Neural progenitor cell (in vitro differentiated cells): ENCODE data around the gene GNB1. TPM values are rescaled to one million over a fixed set of nuclear protein-coding genes. Genes with fewer than 3 reads are reported as not detected.

Experiments
- DNase-seq: peaks from one replicate; pipeline ENCODE4 v3.0.0-alpha.2; 2016; ENCODE audit warnings: low spot score
- H2AFZ ChIP-seq: fragments of 200-600 bp; sonication (generic); replicated peaks from 2 replicates; pipeline ENCODE4 v1.6.1; 2016; ENCODE audit warnings: antibody characterized with exemption
- H3F3A ChIP-seq: fragments of 200-600 bp; sonication (generic); 2 replicates; pipeline ENCODE4 v1.6.1; 2016; ENCODE audit warnings: antibody characterized with exemption, low read depth
- H3K27ac ChIP-seq: fragments of 200-600 bp; sonication (generic); 2 replicates; pipeline ENCODE4 v1.5.1; 2016; ENCODE audit warnings: mild to moderate bottlenecking
- H3K27me3 ChIP-seq: fragments of 200-600 bp; sonication (generic); 2 replicates; pipeline ENCODE4 v1.6.1; 2016; ENCODE audit warnings: mild to moderate bottlenecking, moderate library complexity
- H3K36me3 ChIP-seq: fragments of 200-600 bp; sonication (generic); 2 replicates; pipeline ENCODE4 v1.5.1; 2016
- H3K4me1 ChIP-seq: fragments of 200-600 bp; sonication (generic); 2 replicates; pipeline ENCODE4 v1.6.1; 2016; ENCODE audit warnings: mixed run types
- H3K4me2 ChIP-seq: fragments of 200-600 bp; sonication (generic); 2 replicates; pipeline ENCODE4 v1.6.1; 2016
- H3K4me3 ChIP-seq: fragments of 200-600 bp; sonication (generic); 2 replicates; pipeline ENCODE4 v1.5.1; 2016
- H3K79me2 ChIP-seq: fragments of 200-600 bp; sonication (generic); 2 replicates; pipeline ENCODE4 v1.6.1; 2016; ENCODE audit warnings: low read depth
- H3K9ac ChIP-seq: fragments of 200-600 bp; sonication (generic); 2 replicates; pipeline ENCODE4 v1.6.1; 2016
- H3K9me3 ChIP-seq: fragments of 200-600 bp; sonication (generic); 2 replicates; pipeline ENCODE4 v1.5.1; 2016; ENCODE audit warnings: low read depth
- H4K20me1 ChIP-seq: fragments of 200-600 bp; sonication (generic); 2 replicates; pipeline ENCODE4 v1.6.1; 2016; ENCODE audit warnings: low read depth
- H3K27ac Mint-ChIP-seq: 3 replicates; pipeline ENCODE4 v1.8.0; 2021; ENCODE audit warnings: mixed read lengths
- H3K27me3 Mint-ChIP-seq: 2 replicates; pipeline ENCODE4 v1.8.0; 2022; ENCODE audit warnings: low read depth, mild to moderate bottlenecking, inconsistent platforms, moderate library complexity, mixed read lengths; ENCODE audit not compliant: insufficient read depth
- H3K36me3 Mint-ChIP-seq: 3 replicates; pipeline ENCODE4 v1.8.0; 2021; ENCODE audit warnings: mixed read lengths
- H3K4me1 Mint-ChIP-seq: 3 replicates; pipeline ENCODE4 v1.8.0; 2021; ENCODE audit warnings: mixed read lengths
- H3K4me3 Mint-ChIP-seq: 3 replicates; pipeline ENCODE4 v1.8.0; 2021; ENCODE audit warnings: mild to moderate bottlenecking, moderate library complexity, mixed read lengths
- H3K9me3 Mint-ChIP-seq: 3 replicates; pipeline ENCODE4 v1.8.0; 2020; ENCODE audit warnings: mixed read lengths
- CTCF ChIP-seq: fragments of 200-600 bp; sonication (generic); IDR thresholded peaks from 2 replicates; pipeline ENCODE4 v1.5.1; 2017; ENCODE audit warnings: antibody characterized with exemption, mild to moderate bottlenecking
- EZH2 ChIP-seq: fragments of 200-600 bp; sonication (generic); IDR thresholded peaks from 2 replicates; pipeline ENCODE4 v1.6.1; 2017; ENCODE audit warnings: antibody characterized with exemption, mild to moderate bottlenecking, moderate library complexity
- EZH2phosphoT487 ChIP-seq: fragments of 200-600 bp; sonication (generic); IDR thresholded peaks from 2 replicates; pipeline ENCODE4 v1.6.1; 2017; ENCODE audit warnings: antibody characterized with exemption
- total RNA-seq: library from RNA; depleted of rRNA; stranded (reverse); fragments of >200 nt; gene quantifications from 2 replicates; pipeline ENCODE4 v1.2.3, GENCODE V29; 2015; ENCODE audit warnings: low replicate concordance

The GNB1 gene
- total RNA-seq, 1 donor from 2014 or later = 175 TPM

GRCh38 chr1:1924386-1924785 is 33.5 kb upstream of the GNB1 start:
- Mint-ChIP-seq H3K4me1 (no peaks in the 10 kb centered on the region), H3K4me3 (no peak overlapping the region), H3K27me3 (peaks cover 8% of the 10 kb centered on the region), H3K9me3 (no peaks in the 10 kb centered on the region), H3K36me3 (no peaks in the 10 kb centered on the region), H3K27ac (no peak overlapping the region)
- Histone ChIP-seq H3K4me2 (no peak overlapping the region), H3K79me2 (no peaks in the 10 kb centered on the region), H3F3A (no peaks in the 10 kb centered on the region), H3K4me1 (peaks cover 7% of the 10 kb centered on the region), H3K27ac (no peak overlapping the region), H3K9me3 (no peaks in the 10 kb centered on the region), H4K20me1 (no peaks in the 10 kb centered on the region), H2AFZ (no peak overlapping the region), H3K4me3 (no peak overlapping the region), H3K36me3 (no peaks in the 10 kb centered on the region), H3K27me3 (peaks cover 9% of the 10 kb centered on the region), H3K9ac (no peak overlapping the region)
- TF ChIP-seq EZH2phosphoT487 = no peak
- no peak for TF ChIP-seq CTCF
- no peak for TF ChIP-seq EZH2
- DNase-seq = peak; percentile 4

- no peaks in the 10 kb centered on the region for H3K36me3 ChIP-seq
- Mint-ChIP-seq H3K27ac (no peak overlapping the region), H3K36me3 (no peaks in the 10 kb centered on the region), H3K4me1 (no peaks in the 10 kb centered on the region), H3K9me3 (no peaks in the 10 kb centered on the region), H3K4me3 (no peak overlapping the region), H3K27me3 (peaks cover 4% of the 10 kb centered on the region)
- no peak for DNase-seq
- H3K4me1 ChIP-seq = peaks cover 10% of the 10 kb centered on the region
- no peaks in the 10 kb centered on the region for H3K79me2 ChIP-seq
- H4K20me1 ChIP-seq = no peaks in the 10 kb centered on the region
- no peak overlapping the region for H3K4me2 ChIP-seq
- TF ChIP-seq EZH2 (no peak), EZH2phosphoT487 (no peak), CTCF (no peak)
- H3K4me3 ChIP-seq = no peak overlapping the region
- no peak overlapping the region for H3K9ac ChIP-seq
- H3F3A ChIP-seq = peaks cover 4% of the 10 kb centered on the region
- H3K9me3 ChIP-seq = no peaks in the 10 kb centered on the region
- no peak overlapping the region for H3K27ac ChIP-seq
- peaks cover 14% of the 10 kb centered on the region for H3K27me3 ChIP-seq
- no peak overlapping the region for H2AFZ ChIP-seq
These were observed 32.3 kb upstream of the GNB1 start for GRCh38 chr1:1922956-1923833.

GRCh38 chr1:1922702-1922955 is 31.7 kb upstream of the GNB1 start:
- H3K27me3 ChIP-seq = peaks cover 19% of the 10 kb centered on the region
- H3K4me3 ChIP-seq = no peak overlapping the region
- H3K36me3 Mint-ChIP-seq = no peaks in the 10 kb centered on the region
- peaks cover 11% of the 10 kb centered on the region for H3K4me1 ChIP-seq
- no peak overlapping the region for H3K27ac ChIP-seq
- no peak overlapping the region for H3K9ac ChIP-seq
- H3K27ac Mint-ChIP-seq = no peak overlapping the region
- H2AFZ ChIP-seq = no peak overlapping the region
- no peak for TF ChIP-seq EZH2phosphoT487
- TF ChIP-seq EZH2 = no peak
- no peak for TF ChIP-seq CTCF
- peaks cover 8% of the 10 kb centered on the region for H3F3A ChIP-seq
- no peaks in the 10 kb centered on the region for H3K4me1 Mint-ChIP-seq
- H3K9me3 Mint-ChIP-seq = no peaks in the 10 kb centered on the region
- no peaks in the 10 kb centered on the region for H3K36me3 ChIP-seq
- H3K27me3 Mint-ChIP-seq = peaks cover 7% of the 10 kb centered on the region
- H3K79me2 ChIP-seq = no peaks in the 10 kb centered on the region
- no peak overlapping the region for H3K4me2 ChIP-seq
- no peaks in the 10 kb centered on the region for H4K20me1 ChIP-seq
- no peaks in the 10 kb centered on the region for H3K9me3 ChIP-seq
- no peak for DNase-seq
- H3K4me3 Mint-ChIP-seq = no peak overlapping the region
